Regular cardiac myocyte (primary cell): ENCODE data around the gene REV3L. TPM values are rescaled to one million over a fixed set of nuclear protein-coding genes. Genes with fewer than 3 reads are reported as not detected.

Experiments
- total RNA-seq: library from RNA; depleted of rRNA; stranded (reverse); fragments of >200 nt; gene quantifications from 2 replicates; pipeline ENCODE4 v1.2.3, GENCODE V29; 2014

Gene REV3L
- total RNA-seq, result 21.3 and 46.2 TPM in 2 replicates

GRCh38 chr6:111482959-111483735 is at the start of gene REV3L:
REV3L (minus strand) TSS chr6:111483218; CDS start chr6:111482888, 330 bp downstream.

Other genes with a start within 250 kb of the REV3L start
- 10.4 and 23.4 TPM in 2 replicates for gene TRAF3IP2, start 122.7 kb upstream of the REV3L start, total RNA-seq